ENCODE measurements around the gene POTEB3.
"Not testable (repeated sequence)": the region's sequence is repeated elsewhere in the genome, so short reads cannot be mapped to it uniquely, and the experiment has no call there.

DNA sequence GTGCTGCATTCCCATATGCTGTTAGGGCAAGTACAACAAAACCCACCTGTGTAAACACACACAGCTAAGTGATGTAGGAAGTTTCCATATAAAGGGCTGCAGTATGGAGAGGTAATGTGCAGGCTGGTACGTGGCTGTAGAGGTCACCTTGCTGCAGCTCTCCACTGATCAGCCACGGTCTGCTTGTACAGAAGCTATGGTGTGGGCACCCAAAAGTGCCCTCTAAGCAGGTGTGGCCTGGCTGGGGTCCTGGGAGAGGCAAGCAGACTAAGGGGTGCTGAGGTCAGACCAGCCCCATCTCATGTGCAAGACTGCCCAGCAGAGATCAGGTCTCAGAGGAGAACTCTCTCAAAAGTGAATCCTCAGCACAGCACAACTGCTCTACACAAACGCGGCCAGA lies 32.9 kb downstream of the POTEB3 start:
- not testable (repeated sequence) for TF ChIP-seq EZH2 (IDR thresholded peaks at IDR 0.05; ENCODE audit: low read length, missing control alignments)
- TF ChIP-seq, protein P1, sequence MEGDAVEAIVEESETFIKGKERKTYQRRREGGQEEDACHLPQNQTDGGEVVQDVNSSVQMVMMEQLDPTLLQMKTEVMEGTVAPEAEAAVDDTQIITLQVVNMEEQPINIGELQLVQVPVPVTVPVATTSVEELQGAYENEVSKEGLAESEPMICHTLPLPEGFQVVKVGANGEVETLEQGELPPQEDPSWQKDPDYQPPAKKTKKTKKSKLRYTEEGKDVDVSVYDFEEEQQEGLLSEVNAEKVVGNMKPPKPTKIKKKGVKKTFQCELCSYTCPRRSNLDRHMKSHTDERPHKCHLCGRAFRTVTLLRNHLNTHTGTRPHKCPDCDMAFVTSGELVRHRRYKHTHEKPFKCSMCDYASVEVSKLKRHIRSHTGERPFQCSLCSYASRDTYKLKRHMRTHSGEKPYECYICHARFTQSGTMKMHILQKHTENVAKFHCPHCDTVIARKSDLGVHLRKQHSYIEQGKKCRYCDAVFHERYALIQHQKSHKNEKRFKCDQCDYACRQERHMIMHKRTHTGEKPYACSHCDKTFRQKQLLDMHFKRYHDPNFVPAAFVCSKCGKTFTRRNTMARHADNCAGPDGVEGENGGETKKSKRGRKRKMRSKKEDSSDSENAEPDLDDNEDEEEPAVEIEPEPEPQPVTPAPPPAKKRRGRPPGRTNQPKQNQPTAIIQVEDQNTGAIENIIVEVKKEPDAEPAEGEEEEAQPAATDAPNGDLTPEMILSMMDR (conservative IDR thresholded peaks at IDR 0.05 in 1 of 2, IDR thresholded peaks at IDR 0.05 in 1 of 2; ENCODE audit: low read depth in 1 of 2, low read length in 2 of 2) = not testable (repeated sequence)
